Stimulated activated CD8-positive, alpha-beta memory T cell treated with anti-CD3 and anti-CD28 coated beads, Interleukin-12 subunit alpha, Interleukin-12 subunit beta, amount 100 ng/mL, for 24 hours (primary cell): ENCODE measurements around the gene ERP29.
"Not testable (repeated sequence)": the region's sequence is repeated elsewhere in the genome, so short reads cannot be mapped to it uniquely, and the experiment has no call there.

Source experiments
- DNase-seq: peaks from one replicate; pipeline ENCODE4 v3.0.0-alpha.2; 2020; ENCODE audit errors: extremely low read depth

The ERP29 gene

GRCh38 chr12:112001576-112001975 lies 11.7 kb upstream of the ERP29 start:
- DNase-seq: no peak

GRCh38 chr12:112004041-112004440 lies 9.2 kb upstream of the ERP29 start:
- no peak for DNase-seq

DNA sequence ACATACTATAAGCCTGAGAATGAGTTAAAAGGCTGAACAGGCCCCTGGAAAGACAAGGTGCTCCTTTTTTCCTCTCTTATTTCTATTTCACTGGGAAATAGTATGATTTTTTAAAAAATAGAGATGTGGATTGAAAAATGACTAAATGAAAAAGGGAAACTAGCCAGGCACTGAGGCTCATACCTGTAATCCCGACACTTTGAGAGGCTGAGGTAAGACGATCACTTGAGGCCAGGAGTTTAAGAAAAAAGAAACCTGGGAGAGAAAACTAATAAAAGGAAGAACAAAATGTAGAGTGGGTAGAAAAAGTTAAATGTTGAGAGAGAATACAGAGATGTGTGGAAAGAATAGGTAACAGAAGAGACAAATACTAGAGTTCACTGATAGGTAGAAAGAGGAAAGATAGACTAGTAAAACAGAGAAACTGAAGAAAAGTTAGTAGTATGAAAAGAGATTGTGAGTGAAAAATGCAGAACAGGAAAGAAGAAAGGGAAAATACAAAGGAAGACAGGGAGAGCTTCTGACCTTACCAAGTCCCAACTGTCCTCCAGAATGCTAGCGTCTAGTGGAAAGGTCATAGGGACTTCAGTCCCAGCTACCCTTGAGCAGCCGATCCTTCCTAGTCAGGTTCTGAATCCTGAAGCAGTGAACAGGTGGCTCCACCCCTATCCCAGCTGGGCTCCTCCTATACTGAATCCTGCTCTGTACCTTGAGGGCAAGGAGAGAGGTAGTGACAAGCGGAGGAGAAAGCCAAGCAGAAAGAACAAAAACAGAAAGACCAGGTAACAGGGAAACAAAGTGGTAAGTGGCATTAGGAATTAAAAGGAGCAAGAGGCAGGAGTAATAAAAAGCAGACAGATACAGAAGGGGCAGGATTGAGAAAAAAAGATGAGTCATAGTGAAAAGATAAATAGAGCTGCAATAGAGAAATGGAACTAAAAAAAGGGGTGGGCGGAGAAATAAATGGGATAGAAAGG lies 7.5 kb upstream of the ERP29 start:
- DNase-seq: no peak

GRCh38 chr12:112007945-112008344 lies 5.3 kb upstream of the ERP29 start:
- no peak for DNase-seq

- DNase-seq: no peak
Observed at GRCh38 chr12:112008918-112009317, 4.3 kb upstream of the ERP29 start.

- not testable (repeated sequence) for DNase-seq
Observed at GRCh38 chr12:112009596-112009995, 3.6 kb upstream of the ERP29 start.

DNA sequence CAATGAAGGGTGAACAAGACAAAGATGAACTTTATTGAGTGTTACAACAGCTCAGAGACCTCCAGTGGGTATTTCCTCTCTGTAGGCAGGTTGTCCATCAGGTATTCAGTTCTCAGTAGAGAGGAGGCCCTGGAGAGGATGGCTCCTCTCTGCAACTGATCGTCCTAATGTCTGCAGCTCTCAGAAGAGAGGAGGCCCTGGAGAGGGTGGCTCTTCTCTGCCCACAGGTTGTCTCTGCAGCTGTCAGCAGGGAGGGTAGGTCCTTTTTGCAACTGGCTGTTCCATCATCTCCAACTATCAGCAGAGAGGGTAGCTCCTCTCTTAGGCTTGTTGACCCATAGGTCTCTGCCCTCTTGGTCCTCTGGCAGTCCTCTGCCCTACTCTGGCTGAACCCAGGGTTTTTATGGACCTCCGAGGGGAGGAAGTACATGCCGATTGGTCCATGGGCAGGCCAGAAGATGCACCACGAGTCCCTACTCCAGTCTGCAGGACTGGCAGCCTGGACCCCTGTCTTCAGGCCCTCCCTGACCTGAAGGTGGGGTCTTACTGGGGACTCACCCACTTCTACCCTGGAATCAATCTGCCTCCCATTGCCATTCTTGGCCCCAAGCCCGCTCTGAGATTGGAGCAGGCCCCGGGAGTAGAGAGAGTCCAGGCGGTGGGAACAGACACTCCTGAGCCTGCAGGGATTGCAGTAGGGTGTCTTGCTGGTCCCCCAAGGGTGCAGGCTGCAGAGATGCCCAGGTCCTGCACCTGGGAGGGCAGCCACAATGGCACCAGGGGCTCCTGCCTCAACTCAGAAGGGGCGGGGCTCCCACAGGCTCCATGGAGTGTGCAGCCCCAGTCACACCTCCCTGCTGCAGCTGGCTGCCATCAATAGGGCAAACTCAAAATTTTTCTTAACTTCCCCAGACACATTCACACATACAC lies 2.5 kb upstream of the ERP29 start:
- no peak for DNase-seq

- no peak for DNase-seq
Observed at GRCh38 chr12:112011685-112012084, 1.5 kb upstream of the ERP29 start.

DNA sequence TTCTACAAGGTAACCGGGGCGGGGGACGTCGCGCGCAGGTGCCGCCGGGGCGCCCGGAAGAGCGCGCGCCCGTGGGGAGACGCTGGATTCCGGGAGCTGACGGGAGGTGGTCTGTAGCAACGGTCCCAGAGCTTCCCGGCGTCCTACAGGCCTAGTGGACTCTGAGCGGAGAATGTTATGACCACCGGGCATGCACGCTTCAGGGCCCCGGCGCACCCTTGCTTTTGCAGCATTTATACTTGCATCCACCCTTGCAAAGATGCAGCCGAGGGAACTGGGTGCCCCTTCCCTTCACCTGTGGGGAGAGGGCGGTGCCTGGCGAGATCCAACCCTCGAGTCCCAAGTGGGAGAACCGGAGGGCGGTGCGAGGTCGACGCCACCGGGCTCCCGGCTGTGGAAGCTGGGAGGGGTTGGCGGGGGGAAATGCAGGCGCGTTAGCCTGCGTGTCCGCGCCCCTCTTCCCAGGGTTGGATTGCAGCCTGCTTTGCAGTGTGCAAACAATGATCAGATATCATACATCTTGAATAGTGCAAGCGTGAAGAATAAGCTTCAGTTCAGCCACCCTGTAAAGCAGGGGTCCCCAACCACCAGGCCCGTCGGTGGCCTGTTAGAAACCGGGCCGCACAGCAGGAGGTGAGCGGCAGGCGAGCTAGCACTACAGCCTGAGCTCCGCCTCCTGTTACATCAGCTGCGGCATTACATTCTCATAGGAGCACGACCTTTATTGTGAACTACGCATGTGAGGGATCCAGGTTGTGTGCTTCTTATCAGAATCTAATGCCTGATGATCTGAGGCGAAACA lies 576 bp downstream of the ERP29 start:
- peak; percentile 27 for DNase-seq

- DNase-seq: no peak
Observed at GRCh38 chr12:112015938-112016337, 2.7 kb downstream of the ERP29 start.

GRCh38 chr12:112017041-112017440 lies 3.8 kb downstream of the ERP29 start:
- DNase-seq: no peak

DNA sequence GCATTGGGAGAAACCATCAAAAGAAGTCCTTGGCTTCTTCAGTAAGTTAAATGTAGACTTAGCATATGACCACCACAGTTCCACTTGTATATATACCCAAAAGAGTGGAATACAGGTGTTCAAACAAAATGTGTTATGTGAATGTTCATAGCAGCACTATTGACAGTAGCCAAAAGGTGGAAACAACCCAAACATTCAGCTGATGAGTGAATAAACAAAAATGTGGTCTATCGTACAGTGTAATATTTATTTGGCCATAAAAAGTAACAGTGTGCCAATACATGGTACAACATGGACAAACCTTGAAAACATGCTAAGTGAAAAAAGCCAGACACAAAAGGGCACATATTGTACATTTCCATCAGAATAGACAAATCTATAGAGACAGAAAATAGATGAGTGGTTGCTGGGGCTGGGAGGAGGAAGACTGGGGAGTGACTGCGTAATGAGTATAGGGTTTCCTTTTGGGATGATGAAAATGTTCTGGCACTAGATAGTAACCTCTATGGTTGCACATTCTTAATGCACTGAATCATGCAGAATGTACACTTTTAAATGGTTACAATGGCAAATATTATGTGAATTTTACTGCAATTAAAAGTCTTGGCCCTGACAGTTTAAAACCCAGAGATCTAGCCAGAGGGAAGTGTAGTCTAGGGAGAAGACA lies 5.5 kb downstream of the ERP29 start:
- no peak for DNase-seq

GRCh38 chr12:112020947-112021457 lies 7.8 kb downstream of the ERP29 start:
- no peak for DNase-seq

DNA sequence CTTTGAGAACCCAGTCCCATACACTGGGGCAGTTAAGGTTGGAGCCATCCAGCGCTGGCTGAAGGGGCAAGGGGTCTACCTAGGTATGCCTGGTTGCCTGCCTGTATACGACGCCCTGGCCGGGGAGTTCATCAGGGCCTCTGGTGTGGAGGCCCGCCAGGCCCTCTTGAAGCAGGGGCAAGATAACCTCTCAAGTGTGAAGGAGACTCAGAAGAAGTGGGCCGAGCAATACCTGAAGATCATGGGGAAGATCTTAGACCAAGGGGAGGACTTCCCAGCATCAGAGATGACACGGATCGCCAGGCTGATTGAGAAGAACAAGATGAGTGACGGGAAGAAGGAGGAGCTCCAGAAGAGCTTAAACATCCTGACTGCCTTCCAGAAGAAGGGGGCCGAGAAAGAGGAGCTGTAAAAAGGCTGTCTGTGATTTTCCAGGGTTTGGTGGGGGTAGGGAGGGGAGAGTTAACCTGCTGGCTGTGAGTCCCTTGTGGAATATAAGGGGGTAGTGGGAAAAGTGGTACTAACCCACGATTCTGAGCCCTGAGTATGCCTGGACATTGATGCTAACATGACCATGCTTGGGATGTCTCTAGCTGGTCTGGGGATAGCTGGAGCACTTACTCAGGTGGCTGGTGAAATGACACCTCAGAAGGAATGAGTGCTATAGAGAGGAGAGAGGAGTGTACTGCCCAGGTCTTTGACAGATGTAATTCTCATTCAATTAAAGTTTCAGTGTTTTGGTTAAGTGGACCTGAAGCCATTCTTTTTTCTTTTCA lies 9.2 kb downstream of the ERP29 start:
- DNase-seq: no peak

DNA sequence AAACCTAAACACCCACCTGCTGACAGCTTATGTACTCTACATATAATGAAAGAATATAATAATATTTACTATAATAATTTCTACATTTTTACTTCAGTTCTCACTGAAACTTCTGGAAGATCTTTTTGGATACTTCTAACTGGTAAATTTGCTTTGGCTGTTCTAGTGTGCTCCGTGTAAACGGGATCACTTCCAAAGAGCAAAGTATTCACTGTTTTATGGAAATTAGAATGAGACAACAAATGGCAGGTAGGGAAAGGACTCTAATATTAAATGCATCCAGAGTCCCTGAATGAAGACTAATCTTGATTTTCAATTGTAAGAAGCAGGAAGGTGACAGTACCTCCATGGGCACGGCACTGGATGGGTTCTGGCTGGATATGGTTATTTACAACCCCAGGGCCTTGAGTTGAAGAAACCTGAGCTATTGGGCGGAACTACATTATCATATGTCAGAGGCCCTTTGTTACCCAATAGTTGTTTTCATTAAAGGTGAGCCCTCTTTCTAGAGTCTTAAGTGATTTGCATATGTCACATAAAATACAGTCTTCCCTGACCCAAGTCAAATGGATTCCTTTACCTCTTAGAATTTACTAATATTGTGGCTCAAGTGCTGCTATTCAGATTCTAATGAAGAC lies 10.7 kb downstream of the ERP29 start:
- no peak for DNase-seq

GRCh38 chr12:112025808-112026375 lies 12.7 kb downstream of the ERP29 start:
- DNase-seq: no peak

- no peak for DNase-seq
Observed at GRCh38 chr12:112029301-112029700, 16.1 kb downstream of the ERP29 start.

GRCh38 chr12:112031472-112031871 lies 18.2 kb downstream of the ERP29 start:
- no peak for DNase-seq

- DNase-seq: no peak
Observed at GRCh38 chr12:112032292-112032691, 19.1 kb downstream of the ERP29 start.
